ENCODE results near the gene DNAJB14. TPM values are rescaled to one million over a fixed set of nuclear protein-coding genes. Genes with fewer than 3 reads are reported as not detected.

DNAJB14 gene
- total RNA-seq, 1 experiment from 2014 or later, result 41.0 TPM

DNA sequence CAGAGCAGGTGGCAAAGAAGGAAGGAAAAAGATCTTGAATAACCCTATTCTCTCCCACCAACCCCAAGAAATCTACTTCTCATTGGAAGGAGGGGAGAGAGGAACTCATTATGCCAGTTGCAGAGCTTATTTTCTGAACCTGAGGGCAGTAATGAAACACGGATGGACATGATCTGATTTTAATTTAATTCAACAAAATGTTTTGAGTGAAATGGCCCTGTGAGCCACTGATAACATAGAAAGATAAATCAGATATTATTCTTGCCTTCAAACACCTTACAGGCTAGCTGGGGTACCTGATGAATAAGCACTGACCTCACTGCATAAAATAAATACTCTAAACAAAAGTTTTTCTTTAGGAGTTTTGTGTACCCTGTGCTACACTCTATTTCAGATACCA lies 99.5 kb downstream of the DNAJB14 start:
- no peak overlapping the region for H3K23ac ChIP-seq (ENCODE audit: insufficient read length, low read depth, low read length)
- no peak overlapping the region for H4K5ac ChIP-seq (ENCODE audit: insufficient read length, low read depth, low read length)
- TF ChIP-seq, protein P1, sequence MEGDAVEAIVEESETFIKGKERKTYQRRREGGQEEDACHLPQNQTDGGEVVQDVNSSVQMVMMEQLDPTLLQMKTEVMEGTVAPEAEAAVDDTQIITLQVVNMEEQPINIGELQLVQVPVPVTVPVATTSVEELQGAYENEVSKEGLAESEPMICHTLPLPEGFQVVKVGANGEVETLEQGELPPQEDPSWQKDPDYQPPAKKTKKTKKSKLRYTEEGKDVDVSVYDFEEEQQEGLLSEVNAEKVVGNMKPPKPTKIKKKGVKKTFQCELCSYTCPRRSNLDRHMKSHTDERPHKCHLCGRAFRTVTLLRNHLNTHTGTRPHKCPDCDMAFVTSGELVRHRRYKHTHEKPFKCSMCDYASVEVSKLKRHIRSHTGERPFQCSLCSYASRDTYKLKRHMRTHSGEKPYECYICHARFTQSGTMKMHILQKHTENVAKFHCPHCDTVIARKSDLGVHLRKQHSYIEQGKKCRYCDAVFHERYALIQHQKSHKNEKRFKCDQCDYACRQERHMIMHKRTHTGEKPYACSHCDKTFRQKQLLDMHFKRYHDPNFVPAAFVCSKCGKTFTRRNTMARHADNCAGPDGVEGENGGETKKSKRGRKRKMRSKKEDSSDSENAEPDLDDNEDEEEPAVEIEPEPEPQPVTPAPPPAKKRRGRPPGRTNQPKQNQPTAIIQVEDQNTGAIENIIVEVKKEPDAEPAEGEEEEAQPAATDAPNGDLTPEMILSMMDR (conservative IDR thresholded peaks at IDR 0.05), result no peak
- no peaks in the 10 kb centered on the region for H3K9me3 ChIP-seq (ENCODE audit: control insufficient read depth, low read depth, low read length)
- no peak overlapping the region for H3K18ac ChIP-seq (ENCODE audit: insufficient read length, low read depth, low read length)
- no peak overlapping the region for H3K4me3 Mint-ChIP-seq
- H3K27ac Mint-ChIP-seq, result no peak overlapping the region
- H3K9ac ChIP-seq (ENCODE audit: extremely low read depth, insufficient read length, low read length), result no peak overlapping the region
- H4K20me1 ChIP-seq (ENCODE audit: control insufficient read depth, insufficient read depth, insufficient read length), result no peaks in the 10 kb centered on the region
- no peak overlapping the region for H2BK15ac ChIP-seq (ENCODE audit: low read depth, low read length)
- DNase-seq, result no peak
- no peaks in the 10 kb centered on the region for H3K23me2 ChIP-seq (ENCODE audit: insufficient read length, low read depth, low read length, poor library complexity, severe bottlenecking)
- no peak overlapping the region for H3K4me2 ChIP-seq (ENCODE audit: insufficient read depth, insufficient read length, low read length)
- no CpG with 5 or more reads among the region's 1 CpG for WGBS (ENCODE audit: extremely low coverage, insufficient read length, low lambda C conversion rate)
- H2AFZ ChIP-seq (ENCODE audit: low read length), result no peak overlapping the region
- no peaks in the 10 kb centered on the region for H3K36me3 Mint-ChIP-seq (ENCODE audit: insufficient read depth in 1 of 3, low read depth in 3 of 3)
- H2BK5ac ChIP-seq (ENCODE audit: insufficient read length, low read length), result no peak overlapping the region
- H3K79me2 ChIP-seq (ENCODE audit: insufficient read depth, low read length), result no peaks in the 10 kb centered on the region
- no peak overlapping the region for H3K4ac ChIP-seq (ENCODE audit: low read depth, low read length)
- no peaks in the 10 kb centered on the region for H3K79me1 ChIP-seq (ENCODE audit: insufficient read depth, low read depth, low read length, poor library complexity, severe bottlenecking)
- no peak overlapping the region for H2BK12ac ChIP-seq (ENCODE audit: insufficient read length, low read depth, low read length)
- no peak overlapping the region for H4K8ac ChIP-seq (replicated peaks; ENCODE audit: insufficient read length, low read depth, low read length)
- H2BK20ac ChIP-seq (ENCODE audit: low read depth, low read length, poor library complexity, severe bottlenecking), result no peak overlapping the region
- H3T11ph ChIP-seq (ENCODE audit: low read length), result no peak overlapping the region
- no peak overlapping the region for H4K91ac ChIP-seq (ENCODE audit: insufficient read length, low read depth, low read length)
- H3K4me1 Mint-ChIP-seq, result no peaks in the 10 kb centered on the region
- no peaks in the 10 kb centered on the region for H3K27me3 ChIP-seq (ENCODE audit: insufficient read depth, low read length)
- no peak overlapping the region for H2BK120ac ChIP-seq (ENCODE audit: low read depth, low read length, poor library complexity, severe bottlenecking)
- no peak overlapping the region for H3K14ac ChIP-seq (ENCODE audit: insufficient read depth, low read length)
- H2AK5ac ChIP-seq (ENCODE audit: insufficient read length, low read length), result no peak overlapping the region
- no peak overlapping the region for H3K56ac ChIP-seq (ENCODE audit: insufficient read length, low read depth, low read length)
- no peaks in the 10 kb centered on the region for H3K27me3 Mint-ChIP-seq (ENCODE audit: low read depth)
- no peaks in the 10 kb centered on the region; a peak in 1 of 5 replicates for H3K9me3 Mint-ChIP-seq
- H3K4me1 ChIP-seq (ENCODE audit: insufficient read depth, low read length), result no peaks in the 10 kb centered on the region
- H3K27ac ChIP-seq (ENCODE audit: insufficient read length, low read depth, low read length), result no peak overlapping the region

Other genes with a start within 250 kb of the DNAJB14 start
- not detected in 2 replicates for gene DAPP1, start 129.8 kb downstream of the DNAJB14 start, total RNA-seq (2021)
- gene LAMTOR3, start 52.2 kb downstream of the DNAJB14 start, total RNA-seq (2021), result 30.6 and 33.1 TPM in 2 replicates
- gene H2AZ1, start 3.7 kb upstream of the DNAJB14 start, total RNA-seq (2021), result 811 and 815 TPM in 2 replicates
- gene DDIT4L, start 243.8 kb upstream of the DNAJB14 start, total RNA-seq (2021), result 2.1 TPM in 2 replicates